H9 (cell line): ENCODE measurements around the gene FAM228B. TPM values are rescaled to one million over a fixed set of nuclear protein-coding genes. Genes with fewer than 3 reads are reported as not detected.
"Not testable (repeated sequence)": the region's sequence is repeated elsewhere in the genome, so short reads cannot be mapped to it uniquely, and the experiment has no call there.

Experiments
- DNase-seq: peaks from one replicate; pipeline ENCODE4 v3.0.0-alpha.2; 2017
- H2AFZ ChIP-seq: one replicate; pipeline ENCODE4 v1.6.1; 2013; ENCODE audit warnings: mild to moderate bottlenecking, low read length, control low read depth, moderate library complexity
- H2AK5ac ChIP-seq: 2 replicates; pipeline ENCODE4 v1.6.1; 2013; ENCODE audit warnings: low read length, control low read depth, mixed read lengths; ENCODE audit not compliant: insufficient read length
- H2BK120ac ChIP-seq: one replicate; pipeline ENCODE4 v1.6.1; 2013; ENCODE audit warnings: low read depth, mild to moderate bottlenecking, low read length, control low read depth, inconsistent platforms; ENCODE audit not compliant: poor library complexity, severe bottlenecking
- H2BK12ac ChIP-seq: 2 replicates; pipeline ENCODE4 v1.6.1; 2013; ENCODE audit warnings: low read length, control low read depth, mixed read lengths, low read depth; ENCODE audit not compliant: insufficient read length
- H2BK15ac ChIP-seq: 2 replicates; pipeline ENCODE4 v1.6.1; 2013; ENCODE audit warnings: low read depth, low read length, control low read depth
- H2BK20ac ChIP-seq: one replicate; pipeline ENCODE4 v1.6.1; 2013; ENCODE audit warnings: low read depth, mild to moderate bottlenecking, low read length, control low read depth, inconsistent platforms; ENCODE audit not compliant: poor library complexity, severe bottlenecking
- H2BK5ac ChIP-seq: 2 replicates; pipeline ENCODE4 v1.6.1; 2013; ENCODE audit warnings: low read length, control low read depth, mixed read lengths; ENCODE audit not compliant: insufficient read length
- H3K14ac ChIP-seq: 2 replicates; pipeline ENCODE4 v1.6.1; 2013; ENCODE audit warnings: low read length, control low read depth; ENCODE audit not compliant: insufficient read depth
- H3K18ac ChIP-seq: 2 replicates; pipeline ENCODE4 v1.6.1; 2013; ENCODE audit warnings: low read depth, mild to moderate bottlenecking, mixed read lengths, low read length, control low read depth; ENCODE audit not compliant: insufficient read length
- H3K23ac ChIP-seq: 2 replicates; pipeline ENCODE4 v1.6.1; 2013; ENCODE audit warnings: low read length, control low read depth, mixed read lengths, low read depth; ENCODE audit not compliant: insufficient read length
- H3K23me2 ChIP-seq: 2 replicates; pipeline ENCODE4 v1.6.1; 2013; ENCODE audit warnings: low read depth, mild to moderate bottlenecking, mixed read lengths, low read length, control low read depth; ENCODE audit not compliant: insufficient read length, poor library complexity, severe bottlenecking
- H3K27ac ChIP-seq: 2 replicates; pipeline ENCODE4 v1.5.1; 2013; ENCODE audit warnings: low read length, control low read depth, mixed read lengths, low read depth; ENCODE audit not compliant: insufficient read length
- H3K27me3 ChIP-seq: 2 replicates; pipeline ENCODE4 v1.6.1; 2013; ENCODE audit warnings: low read length, control low read depth, inconsistent platforms; ENCODE audit not compliant: insufficient read depth
- H3K4ac ChIP-seq: 2 replicates; pipeline ENCODE4 v1.6.1; 2013; ENCODE audit warnings: low read depth, mild to moderate bottlenecking, control low read depth, inconsistent platforms, low read length, moderate library complexity
- H3K4me1 ChIP-seq: 2 replicates; pipeline ENCODE4 v1.6.1; 2013; ENCODE audit warnings: low read length, control low read depth, inconsistent platforms; ENCODE audit not compliant: insufficient read depth
- H3K4me2 ChIP-seq: 2 replicates; pipeline ENCODE4 v1.6.1; 2013; ENCODE audit warnings: low read length, control low read depth, mixed read lengths; ENCODE audit not compliant: insufficient read length, insufficient read depth
- H3K56ac ChIP-seq: 2 replicates; pipeline ENCODE4 v1.6.1; 2013; ENCODE audit warnings: low read depth, mild to moderate bottlenecking, mixed read lengths, low read length, control low read depth; ENCODE audit not compliant: insufficient read length
- H3K79me1 ChIP-seq: 2 replicates; pipeline ENCODE4 v1.6.1; 2013; ENCODE audit warnings: low read depth, mild to moderate bottlenecking, moderate library complexity, low read length, control low read depth, inconsistent platforms; ENCODE audit not compliant: insufficient read depth, poor library complexity, severe bottlenecking
- H3K79me2 ChIP-seq: 2 replicates; pipeline ENCODE4 v1.6.1; 2013; ENCODE audit warnings: low read length, control low read depth, inconsistent platforms; ENCODE audit not compliant: insufficient read depth
- H3K9ac ChIP-seq: 2 replicates; pipeline ENCODE4 v1.6.1; 2013; ENCODE audit warnings: low read length, control low read depth, mixed read lengths; ENCODE audit not compliant: insufficient read length; ENCODE audit errors: extremely low read depth
- H3K9me3 ChIP-seq: one replicate; pipeline ENCODE4 v1.6.1; 2013; ENCODE audit warnings: low read depth, low read length, inconsistent platforms; ENCODE audit not compliant: control insufficient read depth
- H3T11ph ChIP-seq: one replicate; pipeline ENCODE4 v1.6.1; 2013; ENCODE audit warnings: mild to moderate bottlenecking, low read length, control low read depth, inconsistent platforms
- H4K20me1 ChIP-seq: one replicate; pipeline ENCODE4 v1.6.1; 2013; ENCODE audit not compliant: control insufficient read depth, insufficient read length, insufficient read depth
- H4K5ac ChIP-seq: 2 replicates; pipeline ENCODE4 v1.6.1; 2013; ENCODE audit warnings: low read depth, mild to moderate bottlenecking, mixed read lengths, low read length, control low read depth; ENCODE audit not compliant: insufficient read length
- H4K8ac ChIP-seq: replicated peaks from 2 replicates; pipeline ENCODE4 v1.6.1; 2013; ENCODE audit warnings: low read length, control low read depth, mixed read lengths, low read depth; ENCODE audit not compliant: insufficient read length
- H4K91ac ChIP-seq: 2 replicates; pipeline ENCODE4 v1.6.1; 2013; ENCODE audit warnings: low read depth, mild to moderate bottlenecking, moderate library complexity, mixed read lengths, low read length, control low read depth; ENCODE audit not compliant: insufficient read length
- H3K27ac Mint-ChIP-seq, 3 experiments: 2 replicates in 2 of 3; 3 replicates in 1 of 3; pipeline ENCODE4 v1.8.0; 2020 to 2021; ENCODE audit warnings: mixed read lengths in 3 of 3, mild to moderate bottlenecking in 1 of 3, moderate library complexity in 1 of 3
- H3K27me3 Mint-ChIP-seq: 2 replicates; pipeline ENCODE4 v1.8.0; 2021; ENCODE audit warnings: low read depth, mild to moderate bottlenecking, moderate library complexity, mixed read lengths
- H3K36me3 Mint-ChIP-seq, 3 experiments: 2 replicates in 2 of 3; 3 replicates in 1 of 3; pipeline ENCODE4 v1.8.0; 2020 to 2021; ENCODE audit warnings: low read depth in 3 of 3, mixed read lengths in 3 of 3; ENCODE audit not compliant: insufficient read depth in 1 of 3
- H3K4me1 Mint-ChIP-seq, 2 experiments: 2 replicates each; pipeline ENCODE4 v1.8.0; 2020; ENCODE audit warnings: mixed read lengths in 2 of 2
- H3K4me3 Mint-ChIP-seq, 2 experiments: 2 replicates in 1 of 2; 3 replicates in 1 of 2; pipeline ENCODE4 v1.8.0; 2020 to 2021; ENCODE audit warnings: mild to moderate bottlenecking in 2 of 2, mixed read lengths in 2 of 2, moderate library complexity in 1 of 2
- H3K9me3 Mint-ChIP-seq, 2 experiments: 2 replicates in 1 of 2; 3 replicates in 1 of 2; pipeline ENCODE4 v1.8.0; 2020; ENCODE audit warnings: mild to moderate bottlenecking in 2 of 2, mixed read lengths in 2 of 2, moderate library complexity in 1 of 2
- WGBS: extraction: QIAGEN DNeasy Blood & Tissue Kit; methylation state at CpG from one replicate; pipeline ENCODE4 v1.1.7; 2013; ENCODE audit warnings: missing lambda C conversion rate, low lambda C conversion rate, mixed read lengths; ENCODE audit not compliant: insufficient read length; ENCODE audit errors: extremely low coverage; 5-methylcytosine and 5-hydroxymethylcytosine counted together
- total RNA-seq: library from RNA; stranded (reverse); gene quantifications from 2 replicates; pipeline ENCODE4 v1.2.1, GENCODE V29; 2021
- TF ChIP-seq, protein P1 (sequence below): fragments of 200-600 bp; sonication (generic); conservative IDR thresholded peaks from 3 replicates; pipeline ENCODE4 v1.8.0; 2021; ENCODE audit warnings: antibody characterized with exemption, mild to moderate bottlenecking

The FAM228B gene
- total RNA-seq, 1 experiment from 2014 or later: 6.5 TPM

DNA sequence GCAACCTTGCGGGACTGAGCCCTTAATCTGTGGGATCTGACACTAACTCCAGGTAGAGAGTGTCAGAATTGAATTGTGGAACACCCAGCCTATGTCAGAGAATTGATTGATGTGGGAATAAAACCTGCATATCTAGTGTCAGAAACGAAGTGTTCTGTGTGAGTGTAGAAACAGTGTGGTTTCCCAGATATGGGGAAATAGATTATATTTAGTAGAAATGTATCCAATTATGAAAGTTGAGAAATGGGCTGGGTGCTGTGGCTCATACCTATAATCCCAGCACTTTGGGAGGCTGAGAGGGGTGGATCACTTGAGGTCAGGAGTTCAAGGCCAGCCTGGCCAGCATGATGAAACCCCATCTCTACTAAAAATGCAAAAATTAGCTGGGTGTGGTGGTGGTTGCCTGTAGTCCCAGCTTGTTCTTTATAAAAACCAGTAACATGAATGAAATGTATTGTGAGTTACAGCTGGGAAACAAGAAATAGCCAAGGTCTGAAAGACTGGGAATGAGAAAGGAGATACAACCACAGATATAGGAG is 34.4 kb upstream of the FAM228B start:
- Histone ChIP-seq H4K5ac (no peak overlapping the region), H3K56ac (no peak overlapping the region), H3K79me1 (no peaks in the 10 kb centered on the region), H2BK120ac (no peak overlapping the region), H2BK20ac (no peak overlapping the region), H3K14ac (no peak overlapping the region), H3K18ac (no peak overlapping the region), H3K23me2 (peaks cover 9% of the 10 kb centered on the region), H3K4me1 (no peaks in the 10 kb centered on the region; the same call in 1 of the 2 replicates), H2BK5ac (no peak overlapping the region), H3K23ac (no peak overlapping the region), H4K8ac (no peak overlapping the region), H3K9ac (no peak overlapping the region), H2BK15ac (no peak overlapping the region), H3K4me2 (no peak overlapping the region), H2AFZ (no peak overlapping the region), H3K27me3 (no peaks in the 10 kb centered on the region), H4K91ac (no peak overlapping the region), H3K4ac (no peak overlapping the region), H2BK12ac (no peak overlapping the region), H3K79me2 (no peaks in the 10 kb centered on the region), H2AK5ac (no peak overlapping the region), H3K27ac (no peak overlapping the region), H3T11ph (no peak overlapping the region), H3K9me3 (no peaks in the 10 kb centered on the region), H4K20me1 (peaks cover 2% of the 10 kb centered on the region)
- Mint-ChIP-seq H3K9me3 (peaks cover 0 to 3% of the 10 kb centered on the region in 2 experiments; a peak in 1 of 5 replicates), H3K27ac (no peak overlapping the region; a peak in 1 of 7 replicates), H3K4me1 (peaks cover 6% of the 10 kb centered on the region in 2 experiments), H3K4me3 (no peak overlapping the region), H3K36me3 (no peaks in the 10 kb centered on the region), H3K27me3 (no peaks in the 10 kb centered on the region)
- WGBS: no CpG with 5 or more reads among the region's 2 CpGs
- TF ChIP-seq, protein P1, sequence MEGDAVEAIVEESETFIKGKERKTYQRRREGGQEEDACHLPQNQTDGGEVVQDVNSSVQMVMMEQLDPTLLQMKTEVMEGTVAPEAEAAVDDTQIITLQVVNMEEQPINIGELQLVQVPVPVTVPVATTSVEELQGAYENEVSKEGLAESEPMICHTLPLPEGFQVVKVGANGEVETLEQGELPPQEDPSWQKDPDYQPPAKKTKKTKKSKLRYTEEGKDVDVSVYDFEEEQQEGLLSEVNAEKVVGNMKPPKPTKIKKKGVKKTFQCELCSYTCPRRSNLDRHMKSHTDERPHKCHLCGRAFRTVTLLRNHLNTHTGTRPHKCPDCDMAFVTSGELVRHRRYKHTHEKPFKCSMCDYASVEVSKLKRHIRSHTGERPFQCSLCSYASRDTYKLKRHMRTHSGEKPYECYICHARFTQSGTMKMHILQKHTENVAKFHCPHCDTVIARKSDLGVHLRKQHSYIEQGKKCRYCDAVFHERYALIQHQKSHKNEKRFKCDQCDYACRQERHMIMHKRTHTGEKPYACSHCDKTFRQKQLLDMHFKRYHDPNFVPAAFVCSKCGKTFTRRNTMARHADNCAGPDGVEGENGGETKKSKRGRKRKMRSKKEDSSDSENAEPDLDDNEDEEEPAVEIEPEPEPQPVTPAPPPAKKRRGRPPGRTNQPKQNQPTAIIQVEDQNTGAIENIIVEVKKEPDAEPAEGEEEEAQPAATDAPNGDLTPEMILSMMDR: no peak
- DNase-seq: peak; percentile 5

DNA sequence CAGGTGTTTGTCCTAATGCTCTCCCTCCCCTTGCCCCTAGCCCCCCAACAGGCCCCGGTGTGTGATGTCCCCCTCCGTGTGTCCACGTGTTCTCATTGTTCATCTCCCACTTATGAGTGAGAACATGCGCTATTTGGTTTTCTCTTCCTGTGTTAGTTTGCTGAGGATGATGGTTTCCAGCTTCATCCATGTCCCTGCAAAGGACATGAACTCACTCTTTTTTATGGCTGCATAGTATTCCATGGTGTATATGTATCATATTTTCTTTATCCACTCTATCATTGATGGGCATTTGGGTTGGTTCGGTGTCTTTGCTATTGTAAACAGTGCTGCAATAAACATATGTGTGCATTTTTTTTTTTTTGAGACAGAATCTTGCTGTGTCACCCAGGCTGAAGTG is 30.0 kb upstream of the FAM228B start:
- H3T11ph ChIP-seq, H4K20me1 ChIP-seq, H3K23ac ChIP-seq, H3K56ac ChIP-seq, H3K23me2 ChIP-seq, H3K27me3 ChIP-seq, H3K4me1 Mint-ChIP-seq, H2BK5ac ChIP-seq, H3K9me3 Mint-ChIP-seq, H3K79me2 ChIP-seq, H3K4me2 ChIP-seq, H3K4me1 ChIP-seq, H2BK120ac ChIP-seq, H2AFZ ChIP-seq, H3K9me3 ChIP-seq, H3K79me1 ChIP-seq, H2BK15ac ChIP-seq, H2BK20ac ChIP-seq, H2AK5ac ChIP-seq, H3K18ac ChIP-seq, H4K91ac ChIP-seq, H3K27ac ChIP-seq, H4K5ac ChIP-seq, H3K14ac ChIP-seq, H3K4ac ChIP-seq, H4K8ac ChIP-seq, H3K27me3 Mint-ChIP-seq, H3K36me3 Mint-ChIP-seq, DNase-seq, H3K9ac ChIP-seq, H3K27ac Mint-ChIP-seq, H2BK12ac ChIP-seq, H3K4me3 Mint-ChIP-seq: not testable (repeated sequence)
- WGBS: no CpG with 5 or more reads among the region's 5 CpGs
